Measurements from ENCODE around the gene SNAPC1.
"Not testable (repeated sequence)": the region's sequence is repeated elsewhere in the genome, so short reads cannot be mapped to it uniquely, and the experiment has no call there.

SNAPC1 gene

GRCh38 chr14:61761959-61762786 lies at the start of gene SNAPC1:
Gene SNAPC1, plus strand, starts transcription at chr14:61762420. Its CDS starts 41 bp downstream, at chr14:61762461.
- DNase-seq: peak; percentile 99

GRCh38 chr14:61713724-61714437 lies 48.3 kb upstream of the SNAPC1 start:
- DNase-seq: no peak

GRCh38 chr14:61716956-61717355 lies 45.3 kb upstream of the SNAPC1 start:
- no peak for DNase-seq

GRCh38 chr14:61718039-61718438 lies 44.2 kb upstream of the SNAPC1 start:
- peak; percentile 14 for DNase-seq

GRCh38 chr14:61719344-61720293 lies 42.6 kb upstream of the SNAPC1 start:
- DNase-seq: no peak

- no peak for DNase-seq
These were observed 41.9 kb upstream of the SNAPC1 start for GRCh38 chr14:61720294-61720661.

- DNase-seq: no peak
These were observed 41.5 kb upstream of the SNAPC1 start for GRCh38 chr14:61720741-61721140.

GRCh38 chr14:61724133-61724532 lies 38.1 kb upstream of the SNAPC1 start:
- no peak for DNase-seq

- DNase-seq: no peak
These were observed 35.2 kb upstream of the SNAPC1 start for GRCh38 chr14:61726778-61727658.

- DNase-seq: peak; percentile 25
These were observed 31.4 kb upstream of the SNAPC1 start for GRCh38 chr14:61730756-61731373.

- peak; percentile 43 for DNase-seq
These were observed 28.2 kb upstream of the SNAPC1 start for GRCh38 chr14:61733972-61734371.

GRCh38 chr14:61736751-61737150 lies 25.5 kb upstream of the SNAPC1 start:
- no peak for DNase-seq

- DNase-seq: no peak
These were observed 24.3 kb upstream of the SNAPC1 start for GRCh38 chr14:61737915-61738314.

- DNase-seq: no peak
These were observed 23.1 kb upstream of the SNAPC1 start for GRCh38 chr14:61739133-61739532.

GRCh38 chr14:61742371-61742770 lies 19.8 kb upstream of the SNAPC1 start:
- DNase-seq: no peak

GRCh38 chr14:61744238-61744637 lies 18.0 kb upstream of the SNAPC1 start:
- DNase-seq: no peak

GRCh38 chr14:61746346-61746745 lies 15.9 kb upstream of the SNAPC1 start:
- not testable (repeated sequence) for DNase-seq

- DNase-seq: no peak
These were observed 15.3 kb upstream of the SNAPC1 start for GRCh38 chr14:61746881-61747280.

GRCh38 chr14:61747342-61747741 lies 14.9 kb upstream of the SNAPC1 start:
- DNase-seq: no peak

- peak; percentile 54 for DNase-seq
These were observed 13.0 kb upstream of the SNAPC1 start for GRCh38 chr14:61749264-61749663.

- peak; percentile 90 for DNase-seq
These were observed 12.4 kb upstream of the SNAPC1 start for GRCh38 chr14:61749867-61750266.
